K562 (cell line): ENCODE results near the gene OPCML. TPM values are rescaled to one million over a fixed set of nuclear protein-coding genes. Genes with fewer than 3 reads are reported as not detected.

ENCODE experiments used
- ATAC-seq: fragments of 200-7000 bp; cut with Tn5 transposase; 3 replicates; pipeline ENCODE4 v1.9.1; 2020; ENCODE audit warnings: moderate library complexity
- BruUV-seq: library from RNA; stranded (reverse); fragments of 400-500 nt; replicated peaks from 2 replicates; lab custom pipeline; 2021; lab: Mats Ljungman, UMichigan
- CTCF ChIA-PET: fragments of 300-600 bp; formaldehyde crosslinking; extraction: SDS; loops from one replicate; lab custom pipeline; 2021; ENCODE audit warnings: low intra/inter-chr PET ratio; lab: Yijun Ruan, JAX
- POLR2A ChIA-PET: fragments of 300-600, 350-650 bp; sonication (Branson Sonifier 250); formaldehyde crosslinking; extraction: SDS; loops from one replicate; lab custom pipeline; 2021; ENCODE audit warnings: antibody characterized with exemption, inconsistent platforms; lab: Yijun Ruan, JAX
- DNase-seq, 4 experiments: peaks; one replicate each; pipeline versions ENCODE4 v3.0.0 to v3.0.0-alpha.2; 2011 to 2018; ENCODE audit warnings: low spot score in 3 of 4, mixed read lengths in 3 of 4; ENCODE audit errors: extremely low read depth in 1 of 4
- FAIRE-seq: peaks from 2 replicates; lab custom pipeline; 2011; peaks lifted over from hg19 to GRCh38; lab: Jason Lieb, UNC
- H2AFZ ChIP-seq: 2 replicates; pipeline ENCODE4 v1.6.0; 2011; ENCODE audit warnings: low read depth, low read length, control low read depth, inconsistent platforms
- H3K27ac ChIP-seq: fragments of 200-600 bp; 3 replicates; pipeline ENCODE4 v1.8.0; 2011; ENCODE audit warnings: low read depth, mild to moderate bottlenecking, control low read depth, inconsistent platforms, low read length, moderate library complexity, mixed read lengths; ENCODE audit errors: extremely low read depth
- H3K27me3 ChIP-seq, 2 experiments: fragments of 300-600 bp in 1 of 2; 2 replicates in 1 of 2; 3 replicates in 1 of 2; pipeline versions ENCODE4 v1.6.0 to v1.8.0; 2011; ENCODE audit warnings: inconsistent platforms in 2 of 2, low read length in 2 of 2, mild to moderate bottlenecking in 1 of 2, mixed read lengths in 1 of 2, moderate library complexity in 1 of 2; ENCODE audit not compliant: control insufficient read depth in 2 of 2, insufficient read depth in 2 of 2
- H3K36me3 ChIP-seq: fragments of 300-600 bp; 3 replicates; pipeline ENCODE4 v1.8.0; 2011; ENCODE audit warnings: mild to moderate bottlenecking, low read length, inconsistent platforms; ENCODE audit not compliant: control insufficient read depth, insufficient read depth
- H3K4me1 ChIP-seq, 2 experiments: fragments of 200-600 bp in 1 of 2; replicated peaks in 1 of 2; 2 replicates in 1 of 2; 3 replicates in 1 of 2; pipeline versions ENCODE4 v1.5.1 to v1.8.0; 2011; ENCODE audit warnings: inconsistent platforms in 2 of 2, low read length in 2 of 2, mild to moderate bottlenecking in 1 of 2, mixed read lengths in 1 of 2, moderate library complexity in 1 of 2; ENCODE audit not compliant: control insufficient read depth in 2 of 2, insufficient read depth in 2 of 2
- H3K4me2 ChIP-seq: 2 replicates; pipeline ENCODE4 v1.6.1; 2011; ENCODE audit warnings: low read length, control low read depth, inconsistent platforms, mixed read lengths; ENCODE audit not compliant: insufficient read depth
- H3K4me3 ChIP-seq: fragments of 200-600 bp; sonication (generic), shearing (Covaris generic); 2 replicates; pipeline ENCODE4 v1.5.1; 2016; ENCODE audit warnings: control low read depth, inconsistent platforms
- H3K79me2 ChIP-seq: fragments of 200-600 bp; 3 replicates; pipeline ENCODE4 v1.8.0; 2011; ENCODE audit warnings: low read length, inconsistent platforms; ENCODE audit not compliant: control insufficient read depth, insufficient read depth
- H3K9ac ChIP-seq, 2 experiments: 2 replicates each; pipeline versions ENCODE4 v1.6.0 to v1.6.1; 2011; ENCODE audit warnings: low read depth in 2 of 2, low read length in 2 of 2, control low read depth in 1 of 2, inconsistent platforms in 1 of 2, mild to moderate bottlenecking in 1 of 2, mixed read lengths in 1 of 2; ENCODE audit not compliant: insufficient read depth in 1 of 2
- H3K9me1 ChIP-seq: one replicate; pipeline ENCODE4 v1.6.0; 2011; ENCODE audit warnings: inconsistent platforms, mild to moderate bottlenecking, low read length, moderate library complexity; ENCODE audit not compliant: control insufficient read depth, insufficient read depth
- H3K9me3 ChIP-seq: replicated peaks from 2 replicates; pipeline ENCODE4 v1.5.1; 2011; ENCODE audit warnings: low read depth, low read length, inconsistent platforms; ENCODE audit not compliant: control insufficient read depth, insufficient read depth
- H4K20me1 ChIP-seq: replicated peaks from 2 replicates; pipeline ENCODE4 v1.6.1; 2011; ENCODE audit warnings: low read length, inconsistent platforms, mixed read lengths; ENCODE audit not compliant: control insufficient read depth, insufficient read depth
- ATF1 ChIP-seq, 2 experiments: fragments of 450-650 bp in 1 of 2; IDR thresholded peaks; 2 replicates each; pipeline ENCODE4 v1.6.1; 2016; ENCODE audit warnings: missing compliant biosample characterization in 1 of 2, missing genetic modification characterization in 1 of 2
- CREB3L1 ChIP-seq: fragments of 450-650 bp; IDR thresholded peaks from 2 replicates; pipeline ENCODE4 v1.6.1; 2014; ENCODE audit warnings: low read depth, mild to moderate bottlenecking, moderate library complexity, borderline replicate concordance
- ELF4 ChIP-seq: fragments of 450-650 bp; formaldehyde crosslinking; IDR thresholded peaks from 2 replicates; pipeline ENCODE4 v1.4.0; 2022; ENCODE audit warnings: missing genetic modification characterization
- FOXM1 ChIP-seq, 2 experiments: fragments of 450-650 bp in 1 of 2; sonication (generic) in 1 of 2; formaldehyde crosslinking in 1 of 2; IDR thresholded peaks; 2 replicates each; pipeline versions ENCODE4 v1.6.1 to v1.9.0; 2017 to 2022; ENCODE audit warnings: low read depth in 2 of 2, mild to moderate bottlenecking in 2 of 2, missing genetic modification reagents in 1 of 2, moderate library complexity in 1 of 2
- MAFF ChIP-seq: IDR thresholded peaks from 2 replicates; pipeline ENCODE4 v1.6.1; 2012; ENCODE audit warnings: low read length, improper control_type of control experiment
- ZNF239 ChIP-seq: fragments of 250-450 bp; sonication (Bioruptor Pico); IDR thresholded peaks from 2 replicates; pipeline ENCODE4 v1.4.0; 2020; ENCODE audit warnings: mild to moderate bottlenecking
- ZNF24 ChIP-seq: fragments of 450-650 bp; IDR thresholded peaks from 2 replicates; pipeline ENCODE4 v1.6.1; 2016
- ZNF274 ChIP-seq: IDR thresholded peaks from 2 replicates; pipeline ENCODE4 v1.6.1; 2011; ENCODE audit warnings: low read depth, mild to moderate bottlenecking, low read length, moderate library complexity, borderline replicate concordance
- ZNF316 ChIP-seq: fragments of 450-650 bp; IDR thresholded peaks from 2 replicates; pipeline ENCODE4 v1.6.1; 2016
- WGBS: fragments of 100-300 bp; shearing (Covaris generic); methylation state at CpG from one replicate; pipeline ENCODE4 v1.1.6; 2016; ENCODE audit warnings: low coverage, mixed read lengths; ENCODE audit not compliant: insufficient coverage; ENCODE audit errors: missing lambda C conversion rate; 5-methylcytosine and 5-hydroxymethylcytosine counted together
- in situ Hi-C: fragments of 300-500 bp; cut with MboI; formaldehyde crosslinking; loops from 4 replicates; pipeline ENCODE4 v1.15.0; 2018; ENCODE audit warnings: inconsistent platforms, mixed read lengths
- intact Hi-C: fragments of 100-400 bp; cut with micrococcal nuclease; formaldehyde crosslinking; loops from 2 replicates; pipeline ENCODE4 v1.14.2; 2022
- polyA plus RNA-seq, 8 experiments: library from polyadenylated mRNA; depleted of rRNA in 4 of 8; stranded (reverse) in 5 of 8; unstranded in 3 of 8; fragments of >200 nt; fragmentation: Nextera tagmentation in 2 of 8; fragmentation: Illumina TruSeq in 1 of 8; extraction: Ambion mirVana in 2 of 8; extraction: Trizol in 1 of 8; gene quantifications; 2 replicates each; pipeline versions ENCODE4 v1.2.1 to v1.2.3, GENCODE V29; 2011 to 2014; ENCODE audit warnings: inconsistent platforms in 1 of 8, missing spikeins in 1 of 8
- total RNA-seq, 7 experiments: library from RNA; depleted of rRNA in 6 of 7; stranded (reverse); fragments of >200 nt in 6 of 7; fragmentation: Illumina TruSeq in 2 of 7; extraction: Trizol in 2 of 7; gene quantifications; 2 replicates each; pipeline versions ENCODE4 v1.2.1 to v1.2.3, GENCODE V29; 2011 to 2021; ENCODE audit warnings: low replicate concordance in 1 of 7

OPCML gene
- total and polyA plus RNA-seq, 9 of the 15 experiments (the other 6 are each of a cell fraction or from before 2014, with no cell fraction given) = not detected

DNA sequence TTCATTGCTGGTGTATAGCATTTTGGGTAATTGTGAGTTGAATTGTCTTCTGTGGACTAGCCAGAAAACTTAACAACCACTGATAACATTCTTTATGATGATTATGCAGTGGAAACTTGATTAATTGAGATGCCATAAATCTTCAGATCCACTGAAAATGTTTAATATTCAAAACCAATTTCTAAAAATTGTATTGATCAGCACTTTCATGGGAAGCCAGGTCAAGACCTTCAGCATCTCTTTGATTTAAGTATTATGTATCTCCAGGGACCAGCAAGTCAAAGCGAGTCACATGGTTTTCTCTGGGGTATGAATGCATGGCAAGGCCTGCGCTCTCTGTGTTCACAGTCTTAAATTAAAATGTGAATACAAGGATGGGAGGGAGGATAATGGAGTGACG is 596.9 kb downstream of the OPCML start:
- TF ChIP-seq ZNF316 (0 out of 2 replicates have a peak, but pooled peaks have one; percentile 5), ELF4 (no peak), CREB3L1 (no peak), ZNF239 (CRISPR knock-in tag) (no peak), FOXM1 (IDR thresholded peaks at IDR 0.05; ENCODE audit: low read depth) (no peak), FOXM1 (CRISPR knock-in tag; IDR thresholded peaks at IDR 0.05; ENCODE audit: low read depth) (no peak), ZNF274 (no peak), MAFF (0 out of 2 replicates have a peak, but pooled peaks have one; percentile 20), ATF1 (CRISPR knock-in tag; IDR thresholded peaks at IDR 0.05) (no peak), ATF1 (tag; IDR thresholded peaks at IDR 0.05) (no peak), ZNF24 (no peak)
- Histone ChIP-seq H3K27me3 (no peaks in the 10 kb centered on the region), H3K4me2 (no peak overlapping the region), H3K9me1 (no peaks in the 10 kb centered on the region), H3K4me3 (no peak overlapping the region), H3K9ac (no peak overlapping the region), H3K79me2 (no peaks in the 10 kb centered on the region), H3K4me1 (no peaks in the 10 kb centered on the region), H4K20me1 (no peaks in the 10 kb centered on the region), H3K9me3 (no peaks in the 10 kb centered on the region; the same call in 1 of the 2 replicates), H3K27ac (no peak overlapping the region), H3K36me3 (no peaks in the 10 kb centered on the region), H2AFZ (no peak overlapping the region)
- CTCF ChIA-PET = no interaction called here
- DNase-seq = no peak
- in situ Hi-C loops = no loop called here
- no peak for FAIRE-seq
- POLR2A ChIA-PET = no interaction called here
- 2% methylated on average over 3 of the region's 3 CpGs for WGBS
- BruUV-seq = no TSS peak
- no peak for ATAC-seq
- intact Hi-C loops = no loop called here
